Renal cortex interstitium (tissue), 11 donors: ENCODE data around the gene SLC25A44. TPM values are rescaled to one million over a fixed set of nuclear protein-coding genes. Genes with fewer than 3 reads are reported as not detected.

Experiments used
- DNase-seq, 11 donors: peaks; one replicate each; pipeline ENCODE4 v3.0.0-alpha.2; 2013; ENCODE audit warnings: low read depth in 9 of 11, low spot score in 4 of 11; ENCODE audit errors: extremely low read depth in 1 of 11
- polyA plus RNA-seq, 3 donors: library from polyadenylated mRNA; unstranded; fragments of 120-200 nt; gene quantifications; one replicate each; pipeline ENCODE4 v1.2.1, GENCODE V29; 2013; ENCODE audit not compliant: insufficient read length in 3 of 3

Gene SLC25A44
- polyA plus RNA-seq, 3 donors = 26.1 to 36.0 (median 32.3) TPM

- no peak for DNase-seq
Measured at GRCh38 chr1:156248323-156248683, 54.4 kb downstream of the SLC25A44 start.

GRCh38 chr1:156249593-156249992 lies 55.7 kb downstream of the SLC25A44 start:
- DNase-seq = no peak

GRCh38 chr1:156251527-156251926 lies 57.6 kb downstream of the SLC25A44 start:
- no peak for DNase-seq

GRCh38 chr1:156253634-156254033 lies 59.7 kb downstream of the SLC25A44 start:
- DNase-seq = no peak

- no peak for DNase-seq
Measured at GRCh38 chr1:156257711-156258110, 63.8 kb downstream of the SLC25A44 start.

GRCh38 chr1:156258859-156259258 lies 65.0 kb downstream of the SLC25A44 start:
- DNase-seq = no peak

GRCh38 chr1:156259805-156260204 lies 65.9 kb downstream of the SLC25A44 start:
- DNase-seq = no peak

- DNase-seq = no peak
Measured at GRCh38 chr1:156260896-156261295, 67.0 kb downstream of the SLC25A44 start.

Other genes with a start within 250 kb of the SLC25A44 start
- 10 to 100 TPM; 75.4 to 82.0 (median 77.6) TPM for gene ARHGEF2, start 215.6 kb upstream of the SLC25A44 start, polyA plus RNA-seq
- gene SSR2, start 173.2 kb upstream of the SLC25A44 start, polyA plus RNA-seq = 100 to 1,000 TPM; 351 to 415 (median 404) TPM
- gene UBQLN4, start 140.3 kb upstream of the SLC25A44 start, polyA plus RNA-seq = 10 to 100 TPM; 53.3 to 57.8 (median 53.7) TPM
- 10 to 100 TPM; 51.4 to 65.5 (median 58.1) TPM for gene LAMTOR2, start 139.3 kb upstream of the SLC25A44 start, polyA plus RNA-seq
- gene RAB25, start 132.9 kb upstream of the SLC25A44 start, polyA plus RNA-seq = 10 to 100 TPM; 46.2 to 67.0 (median 47.6) TPM
- gene MEX3A, start 111.6 kb upstream of the SLC25A44 start, polyA plus RNA-seq = 10 to 100 TPM; 42.4 to 54.4 (median 48.0) TPM
- gene LMNA, start 79.4 kb upstream of the SLC25A44 start, polyA plus RNA-seq = 100 to 1,000 TPM in 1 of 3 donors, 10 to 100 TPM in 2; 67.7 to 140 (median 93.9) TPM
- 10 to 100 TPM; 16.6 to 27.8 (median 18.4) TPM for gene SEMA4A, start 40.5 kb upstream of the SLC25A44 start, polyA plus RNA-seq
- gene PMF1, start 18.9 kb downstream of the SLC25A44 start, polyA plus RNA-seq = 10 to 100 TPM; 79.5 to 96.1 (median 93.1) TPM
- gene BGLAP, start 48.1 kb downstream of the SLC25A44 start, polyA plus RNA-seq = 1 to 10 TPM; 2.1 to 6.7 (median 2.3) TPM
- gene PAQR6, start 54.0 kb downstream of the SLC25A44 start, polyA plus RNA-seq = 1 to 10 TPM; 4.3 to 7.0 (median 5.1) TPM
- 10 to 100 TPM; 53.7 to 67.6 (median 66.5) TPM for gene SMG5, start 88.7 kb downstream of the SLC25A44 start, polyA plus RNA-seq
- 1 to 10 TPM; 5.8 to 6.6 (median 6.5) TPM for gene TMEM79, start 90.2 kb downstream of the SLC25A44 start, polyA plus RNA-seq
- 10 to 100 TPM; 52.1 to 71.2 (median 64.5) TPM for gene GLMP, start 101.6 kb downstream of the SLC25A44 start, polyA plus RNA-seq
- not detected for gene VHLL, start 105.2 kb downstream of the SLC25A44 start, polyA plus RNA-seq
- 100 to 1,000 TPM; 300 to 385 (median 351) TPM for gene CCT3, start 144.2 kb downstream of the SLC25A44 start, polyA plus RNA-seq
- 1 to 10 TPM in 1 of 3 donors, under 1 TPM in 2; 0.78 to 2.3 (median 0.82) TPM for gene TSACC, start 144.4 kb downstream of the SLC25A44 start, polyA plus RNA-seq
- 10 to 100 TPM in 2 of 3 donors, 1 to 10 TPM in 1; 9.3 to 18.3 (median 11.8) TPM for gene RHBG, start 175.1 kb downstream of the SLC25A44 start, polyA plus RNA-seq